Sigmoid colon (tissue), 7 donors: ENCODE results near the gene OLFM4. TPM values are rescaled to one million over a fixed set of nuclear protein-coding genes. Genes with fewer than 3 reads are reported as not detected.
"Not testable (repeated sequence)": the region's sequence is repeated elsewhere in the genome, so short reads cannot be mapped to it uniquely, and the experiment has no call there.

ENCODE experiments used
- DNase-seq: peaks from one replicate; pipeline ENCODE4 v3.0.0-alpha.2; 2019
- H3K27ac ChIP-seq, 4 donors: fragments of 200-600 bp; sonication (generic); one replicate each; pipeline ENCODE4 v1.5.1; 2016 to 2019; ENCODE audit warnings: mild to moderate bottlenecking in 1 of 4
- H3K27me3 ChIP-seq, 3 donors: fragments of 200-600 bp; sonication (generic); one replicate each; pipeline ENCODE4 v1.5.1; 2019; ENCODE audit warnings: mild to moderate bottlenecking in 1 of 3
- H3K36me3 ChIP-seq, 4 donors: fragments of 200-600 bp; sonication (generic); one replicate each; pipeline ENCODE4 v1.5.1; 2016 to 2019
- H3K4me1 ChIP-seq, 4 donors: fragments of 200-600 bp; sonication (generic); one replicate each; pipeline ENCODE4 v1.5.1; 2017 to 2019
- H3K4me3 ChIP-seq, 4 donors: fragments of 200-600 bp; sonication (generic); one replicate each; pipeline ENCODE4 v1.5.1; 2017 to 2019; ENCODE audit warnings: mild to moderate bottlenecking in 2 of 4, moderate library complexity in 1 of 4
- H3K9me3 ChIP-seq, 4 donors: fragments of 200-600 bp in 3 of 4; sonication (generic) in 3 of 4; one replicate each; pipeline versions ENCODE4 v1.5.1 to v1.6.1; 2013 to 2019
- CTCF ChIP-seq, 4 experiments: fragments of 450-650 bp in 3 of 4; fragments of 200-600 bp in 1 of 4; IDR thresholded peaks; one replicate each; pipeline ENCODE4 v1.5.1; 2016 to 2019; ENCODE audit warnings: antibody characterized with exemption in 4 of 4, mild to moderate bottlenecking in 3 of 4, moderate library complexity in 2 of 4
- EP300 ChIP-seq, 4 donors: sonication (generic); formaldehyde crosslinking; IDR thresholded peaks; one replicate each; pipeline ENCODE4 v1.6.1; 2017; ENCODE audit warnings: antibody characterized with exemption in 4 of 4
- POLR2A ChIP-seq, 2 donors: fragments of 450-650 bp; IDR thresholded peaks; one replicate each; pipeline ENCODE4 v1.6.1; 2016; ENCODE audit warnings: antibody characterized with exemption in 2 of 2, mild to moderate bottlenecking in 2 of 2, moderate library complexity in 2 of 2
- POLR2AphosphoS5 ChIP-seq, 4 donors: sonication (generic); formaldehyde crosslinking; IDR thresholded peaks; one replicate each; pipeline ENCODE4 v1.6.1; 2017; ENCODE audit warnings: antibody characterized with exemption in 4 of 4
- WGBS, 2 donors: extraction: QIAGEN DNeasy Blood & Tissue Kit; methylation state at CpG; one replicate each; pipeline ENCODE4 v1.1.7; 2013; 5-methylcytosine and 5-hydroxymethylcytosine counted together
- intact Hi-C: fragments of 100-400 bp; cut with DNase I; formaldehyde crosslinking; loops from one replicate; pipeline ENCODE4 v1.15.1; 2023
- polyA plus RNA-seq, 3 donors: library from polyadenylated mRNA; stranded (reverse); fragments of 200-250 nt; gene quantifications; one replicate each; pipeline ENCODE4 v1.2.3, GENCODE V29; 2013
- total RNA-seq, 4 donors: library from RNA; depleted of rRNA; stranded (reverse); fragments of >200 nt; gene quantifications; one replicate each; pipeline ENCODE4 v1.1.0, GENCODE V29; 2016
- donor health status: healthy with polysubstance abuse.
- donor health status: Bipolar disorder and iron deficiency.
- donor health status: healthy.

Gene OLFM4
- total and polyA plus RNA-seq, 7 donors = 0.16 to 780 (median 5.7) TPM; not detected in 1

- H3K36me3 ChIP-seq = no peaks in the 10 kb centered on the region
- no peak overlapping the region for H3K27ac ChIP-seq
- WGBS, 2 donors = 94 to 96% methylated on average over 12 of the region's 12 CpGs
- no peaks in the 10 kb centered on the region for H3K4me1 ChIP-seq
- no peak for DNase-seq
- no peak overlapping the region for H3K4me3 ChIP-seq
- TF ChIP-seq EP300 (IDR thresholded peaks at IDR 0.05) (no peak), POLR2A (IDR thresholded peaks at IDR 0.05) (no peak), POLR2AphosphoS5 (IDR thresholded peaks at IDR 0.05) (no peak), CTCF (IDR thresholded peaks at IDR 0.05) (no peak)
- H3K9me3 ChIP-seq = no peaks in the 10 kb centered on the region
- H3K27me3 ChIP-seq = no peaks in the 10 kb centered on the region
- intact Hi-C loops = no loop called here
Measured at GRCh38 chr13:53005626-53006025, 23.0 kb upstream of the OLFM4 start.

GRCh38 chr13:53007872-53008271 lies 20.7 kb upstream of the OLFM4 start:
- DNase-seq = no peak
- Histone ChIP-seq H3K27ac (no peak overlapping the region), H3K4me3 (no peak overlapping the region), H3K9me3 (no peaks in the 10 kb centered on the region), H3K36me3 (no peaks in the 10 kb centered on the region), H3K4me1 (no peaks in the 10 kb centered on the region), H3K27me3 (no peaks in the 10 kb centered on the region)
- WGBS, 2 donors = 8 to 12% methylated on average over 3 of the region's 3 CpGs
- TF ChIP-seq POLR2AphosphoS5 (IDR thresholded peaks at IDR 0.05) (no peak), CTCF (IDR thresholded peaks at IDR 0.05) (no peak), POLR2A (IDR thresholded peaks at IDR 0.05) (no peak), EP300 (IDR thresholded peaks at IDR 0.05) (no peak)
- intact Hi-C loops = no loop called here

GRCh38 chr13:53010374-53011105 lies 18.1 kb upstream of the OLFM4 start:
- Histone ChIP-seq H3K36me3 (no peaks in the 10 kb centered on the region), H3K27ac (no peak overlapping the region), H3K9me3 (no peaks in the 10 kb centered on the region), H3K27me3 (no peaks in the 10 kb centered on the region), H3K4me1 (no peaks in the 10 kb centered on the region), H3K4me3 (no peak overlapping the region)
- no peak for DNase-seq
- intact Hi-C loops = no loop called here
- WGBS, 2 donors = 18 to 66% methylated on average over 7 of the region's 7 CpGs
- TF ChIP-seq EP300 (IDR thresholded peaks at IDR 0.05) (no peak), POLR2A (IDR thresholded peaks at IDR 0.05) (no peak), CTCF (IDR thresholded peaks at IDR 0.05) (no peak), POLR2AphosphoS5 (IDR thresholded peaks at IDR 0.05) (no peak)

GRCh38 chr13:53012707-53013106 lies 15.9 kb upstream of the OLFM4 start:
- no peak for TF ChIP-seq CTCF (IDR thresholded peaks at IDR 0.05)
- no peak for TF ChIP-seq EP300 (IDR thresholded peaks at IDR 0.05)
- no peak for TF ChIP-seq POLR2A (IDR thresholded peaks at IDR 0.05)
- no peak for TF ChIP-seq POLR2AphosphoS5 (IDR thresholded peaks at IDR 0.05)
- Histone ChIP-seq H3K36me3 (no peaks in the 10 kb centered on the region), H3K9me3 (no peaks in the 10 kb centered on the region), H3K27me3 (no peaks in the 10 kb centered on the region), H3K27ac (no peak overlapping the region), H3K4me3 (no peak overlapping the region), H3K4me1 (no peaks in the 10 kb centered on the region)
- intact Hi-C loops = no loop called here
- DNase-seq = no peak
- WGBS, 2 donors = 45 to 46% methylated on average over 3 of the region's 3 CpGs

- WGBS, 2 donors = 76 to 78% methylated on average over 5 of the region's 5 CpGs
- H3K27ac ChIP-seq = no peak overlapping the region
- no peak overlapping the region for H3K4me3 ChIP-seq
- intact Hi-C loops = no loop called here
- H3K4me1 ChIP-seq = no peaks in the 10 kb centered on the region
- H3K9me3 ChIP-seq = no peaks in the 10 kb centered on the region
- H3K36me3 ChIP-seq = no peaks in the 10 kb centered on the region
- TF ChIP-seq POLR2AphosphoS5 (IDR thresholded peaks at IDR 0.05) (no peak), CTCF (IDR thresholded peaks at IDR 0.05) (no peak), POLR2A (IDR thresholded peaks at IDR 0.05) (no peak), EP300 (IDR thresholded peaks at IDR 0.05) (no peak)
- no peaks in the 10 kb centered on the region for H3K27me3 ChIP-seq
- DNase-seq = no peak
Measured at GRCh38 chr13:53013113-53013512, 15.5 kb upstream of the OLFM4 start.

- H3K4me3 ChIP-seq, H3K9me3 ChIP-seq, intact Hi-C loops, H3K27me3 ChIP-seq, H3K36me3 ChIP-seq, H3K4me1 ChIP-seq, H3K27ac ChIP-seq, DNase-seq: not testable (repeated sequence)
- 91 to 93% methylated on average over 3 of the region's 3 CpGs for WGBS, 2 donors
Measured at GRCh38 chr13:53014018-53014417, 14.6 kb upstream of the OLFM4 start.
